ENCODE data around the gene ENSA.

DNA sequence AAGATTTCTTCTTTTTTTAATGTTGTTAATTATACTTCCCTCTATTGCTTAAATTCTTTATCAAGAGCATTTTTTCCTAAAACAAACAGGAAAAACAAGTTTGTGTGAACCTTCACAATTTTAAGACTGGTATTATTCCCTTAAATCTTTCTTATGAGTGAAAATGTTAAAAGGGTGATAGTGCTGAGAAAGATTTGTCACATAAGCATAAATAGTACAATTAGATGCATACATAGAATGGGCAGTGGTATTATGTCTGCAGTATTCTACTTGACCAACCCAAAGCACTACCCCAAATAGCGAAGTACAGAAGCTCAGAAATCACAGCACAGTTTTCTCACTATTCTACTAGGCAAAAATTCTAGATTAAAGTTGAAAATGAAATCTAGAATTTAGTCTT lies 49.6 kb upstream of the ENSA start:
- TF ChIP-seq EZH2phosphoT487 (IDR thresholded peaks at IDR 0.05; ENCODE audit: low read length) (no peak), EZH2 (optimal IDR thresholded peaks at IDR 0.05; ENCODE audit: low read depth, low read length) (no peak)
- TF ChIP-seq, protein P1, sequence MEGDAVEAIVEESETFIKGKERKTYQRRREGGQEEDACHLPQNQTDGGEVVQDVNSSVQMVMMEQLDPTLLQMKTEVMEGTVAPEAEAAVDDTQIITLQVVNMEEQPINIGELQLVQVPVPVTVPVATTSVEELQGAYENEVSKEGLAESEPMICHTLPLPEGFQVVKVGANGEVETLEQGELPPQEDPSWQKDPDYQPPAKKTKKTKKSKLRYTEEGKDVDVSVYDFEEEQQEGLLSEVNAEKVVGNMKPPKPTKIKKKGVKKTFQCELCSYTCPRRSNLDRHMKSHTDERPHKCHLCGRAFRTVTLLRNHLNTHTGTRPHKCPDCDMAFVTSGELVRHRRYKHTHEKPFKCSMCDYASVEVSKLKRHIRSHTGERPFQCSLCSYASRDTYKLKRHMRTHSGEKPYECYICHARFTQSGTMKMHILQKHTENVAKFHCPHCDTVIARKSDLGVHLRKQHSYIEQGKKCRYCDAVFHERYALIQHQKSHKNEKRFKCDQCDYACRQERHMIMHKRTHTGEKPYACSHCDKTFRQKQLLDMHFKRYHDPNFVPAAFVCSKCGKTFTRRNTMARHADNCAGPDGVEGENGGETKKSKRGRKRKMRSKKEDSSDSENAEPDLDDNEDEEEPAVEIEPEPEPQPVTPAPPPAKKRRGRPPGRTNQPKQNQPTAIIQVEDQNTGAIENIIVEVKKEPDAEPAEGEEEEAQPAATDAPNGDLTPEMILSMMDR (IDR thresholded peaks at IDR 0.05; ENCODE audit: low read length): no peak

Measured in MM.1S (cell line).